GM23248 (cell line): ENCODE results near the gene ANKRD52. TPM values are rescaled to one million over a fixed set of nuclear protein-coding genes. Genes with fewer than 3 reads are reported as not detected.
"Not testable (repeated sequence)": the region's sequence is repeated elsewhere in the genome, so short reads cannot be mapped to it uniquely, and the experiment has no call there.

Source experiments
- DNase-seq: peaks from one replicate; pipeline ENCODE4 v3.0.0-alpha.2; 2015
- H2AFZ ChIP-seq: fragments of 200-600 bp; sonication (generic); 2 replicates; pipeline ENCODE4 v1.6.1; 2016; ENCODE audit warnings: antibody characterized with exemption
- H3F3A ChIP-seq: fragments of 200-600 bp; sonication (generic); 2 replicates; pipeline ENCODE4 v1.6.1; 2016; ENCODE audit warnings: mild to moderate bottlenecking, antibody characterized with exemption, mixed run types; ENCODE audit not compliant: insufficient read depth
- H3K27ac ChIP-seq: fragments of 200-600 bp; sonication (generic); 2 replicates; pipeline ENCODE4 v1.5.1; 2016; ENCODE audit warnings: mild to moderate bottlenecking
- H3K27me3 ChIP-seq: fragments of 200-600 bp; sonication (generic); replicated peaks from 2 replicates; pipeline ENCODE4 v1.6.1; 2016; ENCODE audit warnings: mild to moderate bottlenecking; ENCODE audit not compliant: insufficient read depth
- H3K36me3 ChIP-seq: fragments of 200-600 bp; sonication (generic); 2 replicates; pipeline ENCODE4 v1.6.1; 2016; ENCODE audit warnings: low read depth, mild to moderate bottlenecking
- H3K4me1 ChIP-seq: fragments of 200-600 bp; sonication (generic); 2 replicates; pipeline ENCODE4 v1.6.1; 2016; ENCODE audit warnings: mild to moderate bottlenecking; ENCODE audit not compliant: insufficient read depth
- H3K4me2 ChIP-seq: fragments of 200-600 bp; sonication (generic); one replicate; pipeline ENCODE4 v1.6.1; 2016; ENCODE audit warnings: mild to moderate bottlenecking; ENCODE audit not compliant: unreplicated experiment
- H3K4me3 ChIP-seq: fragments of 200-600 bp; sonication (generic); 2 replicates; pipeline ENCODE4 v1.5.1; 2016; ENCODE audit warnings: mild to moderate bottlenecking
- H3K79me2 ChIP-seq: fragments of 200-600 bp; sonication (generic); 2 replicates; pipeline ENCODE4 v1.6.1; 2016; ENCODE audit warnings: mild to moderate bottlenecking; ENCODE audit not compliant: insufficient read depth
- H3K9ac ChIP-seq: fragments of 200-600 bp; sonication (generic); 2 replicates; pipeline ENCODE4 v1.6.1; 2016; ENCODE audit warnings: mild to moderate bottlenecking
- H3K9me2 ChIP-seq: fragments of 200-600 bp; sonication (generic); 2 replicates; pipeline ENCODE4 v1.6.1; 2016; ENCODE audit warnings: mixed run types, mild to moderate bottlenecking, moderate library complexity; ENCODE audit not compliant: insufficient read depth
- H3K9me3 ChIP-seq: fragments of 200-600 bp; sonication (generic); one replicate; pipeline ENCODE4 v1.6.1; 2017; ENCODE audit warnings: low read depth
- H4K20me1 ChIP-seq: fragments of 200-600 bp; sonication (generic); 2 replicates; pipeline ENCODE4 v1.6.0; 2016; ENCODE audit not compliant: insufficient read depth
- EZH2 ChIP-seq: fragments of 200-600 bp; sonication (generic); IDR thresholded peaks from 2 replicates; pipeline ENCODE4 v1.6.1; 2018; ENCODE audit warnings: antibody characterized with exemption, mild to moderate bottlenecking; ENCODE audit not compliant: insufficient read depth, poor library complexity, severe bottlenecking
- EZH2phosphoT487 ChIP-seq: fragments of 200-600 bp; sonication (generic); IDR thresholded peaks from 2 replicates; pipeline ENCODE4 v1.6.1; 2018; ENCODE audit warnings: antibody characterized with exemption, moderate library complexity, mild to moderate bottlenecking, low read depth; ENCODE audit not compliant: insufficient read depth
- WGBS, 2 experiments: methylation state at CpG; one replicate each; pipeline ENCODE4 v1.1.6; 2015 to 2017; ENCODE audit warnings: low lambda C conversion rate in 2 of 2, low coverage in 1 of 2; ENCODE audit errors: missing lambda C conversion rate in 2 of 2; 5-methylcytosine and 5-hydroxymethylcytosine counted together
- in situ Hi-C: fragments of 300-500 bp; cut with MboI; formaldehyde crosslinking; loops from 2 replicates; pipeline ENCODE4 v1.15.0; 2020
- polyA plus RNA-seq: library from polyadenylated mRNA; unstranded; fragments of >200 nt; fragmentation: Nextera tagmentation; extraction: Ambion mirVana; gene quantifications from 2 replicates; pipeline ENCODE4 v1.2.1, GENCODE V29; 2016
- total RNA-seq: library from RNA; depleted of rRNA; stranded (reverse); fragments of >200 nt; shearing (Covaris generic); gene quantifications from 2 replicates; pipeline ENCODE4 v1.2.3, GENCODE V29; 2014

ANKRD52 gene
- total and polyA plus RNA-seq, 2 experiments from 2014 or later, result 24.5 to 61.7 TPM

- no peaks in the 10 kb centered on the region for H3K79me2 ChIP-seq
- no peaks in the 10 kb centered on the region for H3K9me3 ChIP-seq
- no peak overlapping the region for H2AFZ ChIP-seq
- peaks cover 13% of the 10 kb centered on the region for H3K4me1 ChIP-seq
- H3K36me3 ChIP-seq, result no peaks in the 10 kb centered on the region
- TF ChIP-seq EZH2phosphoT487 (no peak), EZH2 (no peak)
- H3K27ac ChIP-seq, result no peak overlapping the region
- H3K27me3 ChIP-seq, result no peaks in the 10 kb centered on the region
- H3K9me2 ChIP-seq, result no peaks in the 10 kb centered on the region
- H4K20me1 ChIP-seq, result no peaks in the 10 kb centered on the region
- in situ Hi-C loops, result no loop called here
- H3K9ac ChIP-seq, result no peak overlapping the region
- no peak for DNase-seq
- WGBS, 2 experiments, result 93 to 94% methylated on average over 9 of the region's 9 CpGs
- H3K4me2 ChIP-seq, result no peak overlapping the region
- H3F3A ChIP-seq, result peaks cover 47% of the 10 kb centered on the region
- no peak overlapping the region for H3K4me3 ChIP-seq
These were observed 60.1 kb downstream of the ANKRD52 start for GRCh38 chr12:56197921-56198635.

- peak; percentile 96 for DNase-seq
- peak overlapping the region; percentile 0 for H3K4me2 ChIP-seq
- H2AFZ ChIP-seq, H3K9ac ChIP-seq, H3K36me3 ChIP-seq, H3K79me2 ChIP-seq, H3K9me3 ChIP-seq, H3K4me3 ChIP-seq, H4K20me1 ChIP-seq, H3K27me3 ChIP-seq, in situ Hi-C loops, H3K9me2 ChIP-seq: not testable (repeated sequence)
- TF ChIP-seq EZH2phosphoT487, result peak; percentile 42; the same call in 1 of the 2 replicates
- peak overlapping the region; percentile 61 for H3K27ac ChIP-seq
- H3K4me1 ChIP-seq, result peaks cover 13% of the 10 kb centered on the region
- H3F3A ChIP-seq, result peaks cover 41% of the 10 kb centered on the region
- WGBS, 2 experiments, result 29 to 31% methylated on average over 11 of the region's 11 CpGs
These were observed 61.2 kb downstream of the ANKRD52 start for GRCh38 chr12:56196818-56197550.

DNA sequence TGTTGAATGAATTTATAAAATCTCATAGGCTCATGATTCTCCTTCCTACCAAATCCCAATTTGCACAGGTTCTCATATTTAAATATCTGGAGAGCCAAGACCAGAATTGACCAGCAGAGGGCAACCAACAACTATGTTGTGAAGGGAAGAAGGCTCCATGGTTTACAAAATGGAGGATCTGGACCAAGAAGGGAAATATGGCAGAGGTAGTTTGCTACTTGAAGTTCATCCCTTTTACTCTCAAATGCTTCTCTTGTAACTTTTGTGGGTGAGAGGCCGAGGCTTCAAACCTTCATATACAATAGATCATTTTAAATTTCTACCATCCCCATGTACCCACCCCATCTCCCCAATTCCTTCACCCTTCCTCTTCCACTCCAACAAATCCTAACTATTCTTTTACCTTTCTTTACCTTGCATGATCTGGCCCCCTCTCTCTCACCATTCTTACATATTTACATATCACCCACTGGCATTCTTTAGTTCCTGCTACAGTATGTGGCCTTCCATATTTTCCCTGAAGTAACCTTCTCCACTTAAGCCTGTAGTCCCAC, 65.1 kb downstream of the ANKRD52 start:
- in situ Hi-C loops, result no loop called here
- Histone ChIP-seq H3K9me3 (no peaks in the 10 kb centered on the region), H3K79me2 (peaks cover 12% of the 10 kb centered on the region), H2AFZ (peak overlapping the region; percentile 91), H3K4me1 (peaks cover 4% of the 10 kb centered on the region; the same call in 1 of the 2 replicates), H3F3A (peaks cover 25% of the 10 kb centered on the region), H3K27me3 (no peaks in the 10 kb centered on the region), H3K4me3 (no peak overlapping the region), H3K9me2 (no peaks in the 10 kb centered on the region), H3K27ac (no peak overlapping the region), H4K20me1 (no peaks in the 10 kb centered on the region), H3K4me2 (no peak overlapping the region), H3K9ac (no peak overlapping the region), H3K36me3 (no peaks in the 10 kb centered on the region)
- WGBS, 2 experiments, result 0% methylated on average over 1 of the region's 1 CpG
- TF ChIP-seq EZH2phosphoT487, result no peak
- no peak for TF ChIP-seq EZH2
- DNase-seq, result peak; percentile 90

GRCh38 chr12:56192582-56192981, 65.6 kb downstream of the ANKRD52 start:
- no peak overlapping the region for H3K27ac ChIP-seq
- no peak overlapping the region for H3K4me2 ChIP-seq
- no peak for DNase-seq
- in situ Hi-C loops, result no loop called here
- no peaks in the 10 kb centered on the region for H3K9me2 ChIP-seq
- no peak overlapping the region for H3K9ac ChIP-seq
- H3K9me3 ChIP-seq, result no peaks in the 10 kb centered on the region
- no peaks in the 10 kb centered on the region for H3K36me3 ChIP-seq
- TF ChIP-seq EZH2phosphoT487 (no peak), EZH2 (no peak)
- H3K27me3 ChIP-seq, result no peaks in the 10 kb centered on the region
- no peaks in the 10 kb centered on the region for H4K20me1 ChIP-seq
- H3K79me2 ChIP-seq, result peaks cover 17% of the 10 kb centered on the region
- peaks cover 10% of the 10 kb centered on the region for H3K4me1 ChIP-seq
- H2AFZ ChIP-seq, result no peak overlapping the region
- no peak overlapping the region for H3K4me3 ChIP-seq
- peaks cover 21% of the 10 kb centered on the region for H3F3A ChIP-seq
